HL-60 (cell line): ENCODE data around the gene ZFAND3.
"Not testable (repeated sequence)": the region's sequence is repeated elsewhere in the genome, so short reads cannot be mapped to it uniquely, and the experiment has no call there.

Experiments used
- DNase-seq, 2 experiments: peaks; one replicate each; pipeline ENCODE4 v3.0.0-alpha.2; 2010 to 2020; ENCODE audit warnings: low read depth in 1 of 2, low spot score in 1 of 2
- H3K27ac ChIP-seq: fragments of 250-450 bp; sonication (Bioruptor Pico); replicated peaks from 2 replicates; pipeline ENCODE4 v1.5.1; 2020; ENCODE audit warnings: mild to moderate bottlenecking, moderate library complexity
- H3K27me3 ChIP-seq: fragments of 250-450 bp; sonication (Bioruptor Pico); 2 replicates; pipeline ENCODE4 v1.5.1; 2021; ENCODE audit warnings: mild to moderate bottlenecking, moderate library complexity; ENCODE audit not compliant: insufficient read depth, poor library complexity, severe bottlenecking
- H3K4me3 ChIP-seq: replicated peaks from 2 replicates; pipeline ENCODE4 v1.5.1; 2011; ENCODE audit warnings: mild to moderate bottlenecking, control low read depth, low read length; ENCODE audit not compliant: insufficient read depth
- CTCF ChIP-seq: IDR thresholded peaks from one replicate; pipeline ENCODE4 v1.5.1; 2011; ENCODE audit warnings: low read length, control low read depth, inconsistent platforms; ENCODE audit not compliant: insufficient read depth
- GABPA ChIP-seq: IDR thresholded peaks from 2 replicates; pipeline ENCODE4 v1.6.1; 2012; ENCODE audit warnings: low read depth
- POLR2AphosphoS5 ChIP-seq: IDR thresholded peaks from 2 replicates; pipeline ENCODE4 v1.6.1; 2012; ENCODE audit warnings: low read depth
- REST ChIP-seq: IDR thresholded peaks from 2 replicates; pipeline ENCODE4 v1.6.1; 2012; ENCODE audit warnings: low read depth; ENCODE audit not compliant: insufficient replicate concordance
- SPI1 ChIP-seq: IDR thresholded peaks from 2 replicates; pipeline ENCODE4 v1.6.1; 2012; ENCODE audit warnings: low read depth, mild to moderate bottlenecking, borderline replicate concordance

The ZFAND3 gene

GRCh38 chr6:37959061-37959460 lies 139.5 kb downstream of the ZFAND3 start:
- H3K27me3 ChIP-seq = no peaks in the 10 kb centered on the region
- H3K4me3 ChIP-seq = no peak overlapping the region
- no peak overlapping the region for H3K27ac ChIP-seq
- TF ChIP-seq CTCF (no peak), SPI1 (no peak), POLR2AphosphoS5 (no peak)
- DNase-seq = no peak

GRCh38 chr6:37960139-37960935 lies 140.8 kb downstream of the ZFAND3 start:
- no peak for TF ChIP-seq CTCF
- TF ChIP-seq REST = no peak
- no peak for TF ChIP-seq POLR2AphosphoS5
- no peak for TF ChIP-seq GABPA
- TF ChIP-seq SPI1 = no peak
- no peak overlapping the region for H3K4me3 ChIP-seq
- H3K27me3 ChIP-seq = no peaks in the 10 kb centered on the region
- H3K27ac ChIP-seq = no peak overlapping the region
- no peak for DNase-seq

- not testable (repeated sequence) for H3K27ac ChIP-seq, H3K27me3 ChIP-seq, H3K4me3 ChIP-seq, DNase-seq
Measured at GRCh38 chr6:37962481-37963080, 143.1 kb downstream of the ZFAND3 start.

GRCh38 chr6:37965964-37966676 lies 146.6 kb downstream of the ZFAND3 start:
- DNase-seq = no peak
- no peak overlapping the region for H3K4me3 ChIP-seq
- no peak overlapping the region for H3K27ac ChIP-seq
- no peaks in the 10 kb centered on the region for H3K27me3 ChIP-seq
- TF ChIP-seq SPI1 = no peak
- TF ChIP-seq CTCF = no peak
- no peak for TF ChIP-seq GABPA
- TF ChIP-seq REST = no peak
- TF ChIP-seq POLR2AphosphoS5 = no peak
